GM23248 (cell line): ENCODE results near the gene ZNF548.

Source experiments
- EZH2 ChIP-seq: fragments of 200-600 bp; sonication (generic); IDR thresholded peaks from 2 replicates; pipeline ENCODE4 v1.6.1; 2018; ENCODE audit warnings: antibody characterized with exemption, mild to moderate bottlenecking; ENCODE audit not compliant: insufficient read depth, poor library complexity, severe bottlenecking
- EZH2phosphoT487 ChIP-seq: fragments of 200-600 bp; sonication (generic); IDR thresholded peaks from 2 replicates; pipeline ENCODE4 v1.6.1; 2018; ENCODE audit warnings: antibody characterized with exemption, moderate library complexity, mild to moderate bottlenecking, low read depth; ENCODE audit not compliant: insufficient read depth

GRCh38 chr19:57406516-57407123 is 17.0 kb downstream of the ZNF548 start:
- TF ChIP-seq EZH2 (no peak), EZH2phosphoT487 (no peak)
